ENCODE data around the gene IGSF22. TPM values are rescaled to one million over a fixed set of nuclear protein-coding genes. Genes with fewer than 3 reads are reported as not detected.

The IGSF22 gene
- total and polyA plus RNA-seq, 2 of the 8 experiments (the other 6 are each of a cell fraction or from before 2014, with no cell fraction given) = 0.14 TPM; not detected in 1

DNA sequence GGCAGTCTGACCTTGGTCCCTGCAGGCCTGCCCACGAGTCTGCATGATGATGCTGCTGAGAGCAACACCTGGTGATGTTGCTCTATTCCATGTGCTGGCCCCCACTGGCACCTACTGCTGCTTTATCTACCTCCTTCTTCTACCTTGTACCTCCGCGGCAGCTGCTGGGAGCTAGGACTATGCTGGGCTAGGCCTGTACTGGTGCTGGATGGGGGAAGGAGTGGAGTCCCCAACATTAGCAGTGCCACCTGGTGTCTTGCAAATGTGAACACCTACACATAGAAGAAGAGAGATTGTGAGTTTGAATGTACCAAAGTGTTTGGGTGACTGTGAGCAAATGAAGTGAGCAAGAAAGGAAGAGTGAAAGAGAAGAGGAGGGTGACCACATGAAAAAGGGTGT, 35.2 kb upstream of the IGSF22 start:
- Histone ChIP-seq H4K91ac (replicated peaks; ENCODE audit: insufficient read length, low read length) (no peak overlapping the region), H2AFZ (ENCODE audit: low read length) (no peak overlapping the region), H3K9me3 (ENCODE audit: insufficient read depth in 2 of 2, low read depth in 1 of 2, low read length in 1 of 2) (no peaks in the 10 kb centered on the region), H3K4me2 (ENCODE audit: insufficient read depth in 1 of 2, low read depth in 2 of 2, low read length in 2 of 2) (no peak overlapping the region), H3K4me1 (replicated peaks in 1 of 4; ENCODE audit: control insufficient read depth in 3 of 4, insufficient read depth in 4 of 4, low read length in 3 of 4) (no peaks in the 10 kb centered on the region), H4K5ac (ENCODE audit: insufficient read length, low read depth, low read length) (no peak overlapping the region), H3K79me2 (ENCODE audit: control insufficient read depth in 1 of 2, insufficient read depth in 2 of 2, low read length in 2 of 2) (no peaks in the 10 kb centered on the region), H3K4ac (replicated peaks; ENCODE audit: insufficient read length, low read depth, low read length) (no peak overlapping the region), H2BK20ac (ENCODE audit: low read length) (no peak overlapping the region), H3K56ac (replicated peaks; ENCODE audit: insufficient read length, low read depth, low read length) (no peak overlapping the region), H4K8ac (ENCODE audit: extremely low read depth, insufficient read depth, low read length) (no peak overlapping the region), H3K27ac (ENCODE audit: low read depth, low read length) (no peak overlapping the region), H3K9ac (replicated peaks in 1 of 4; ENCODE audit: extremely low read depth in 1 of 4, low read depth in 3 of 4, low read length in 3 of 4) (no peak overlapping the region), H3K27me3 (replicated peaks in 1 of 4; ENCODE audit: control insufficient read depth in 3 of 4, extremely low read depth in 1 of 4, insufficient read depth in 3 of 4, low read length in 3 of 4) (no peaks in the 10 kb centered on the region), H4K20me1 (replicated peaks in 1 of 2; ENCODE audit: control insufficient read depth in 1 of 2, insufficient read depth in 2 of 2, low read length in 2 of 2) (no peaks in the 10 kb centered on the region), H2AK5ac (ENCODE audit: low read depth, low read length) (no peak overlapping the region), H3K18ac (ENCODE audit: extremely low read depth, low read length) (no peak overlapping the region), H2BK15ac (ENCODE audit: low read length) (no peak overlapping the region), H3K36me3 (ENCODE audit: control insufficient read depth in 2 of 4, insufficient read depth in 4 of 4, low read length in 3 of 4) (no peaks in the 10 kb centered on the region), H3K23me2 (ENCODE audit: low read depth, low read length) (no peaks in the 10 kb centered on the region), H2BK12ac (ENCODE audit: low read depth, low read length) (no peak overlapping the region), H3K4me3 (ENCODE audit: extremely low read depth in 1 of 4, insufficient read depth in 2 of 4, low read depth in 3 of 4, low read length in 4 of 4) (no peak overlapping the region), H3K79me1 (ENCODE audit: low read depth, low read length) (no peaks in the 10 kb centered on the region), H3K14ac (ENCODE audit: insufficient read length) (no peak overlapping the region), H2BK120ac (replicated peaks; ENCODE audit: low read depth, low read length) (no peak overlapping the region), H3K23ac (ENCODE audit: insufficient read length) (no peak overlapping the region), H2BK5ac (ENCODE audit: low read depth, low read length) (no peak overlapping the region)
- DNase-seq (ENCODE audit: low read depth in 1 of 2, low spot score in 2 of 2) = no peak
- 94% methylated on average over 3 of the region's 3 CpGs; no CpG with 5 or more reads in 1 of the 2 experiments for WGBS, 2 experiments (ENCODE audit: extremely low coverage in 1 of 2, insufficient coverage in 1 of 2, insufficient read length in 1 of 2, insufficient replicate concordance in 2 of 2, low coverage in 1 of 2, low lambda C conversion rate in 2 of 2, missing lambda C conversion rate in 1 of 2)
- TF ChIP-seq FOSL1 (IDR thresholded peaks at IDR 0.05; ENCODE audit: insufficient read depth, low read depth, low read length) (no peak), JUND (IDR thresholded peaks at IDR 0.05; ENCODE audit: low read length) (no peak), GTF2F1 (IDR thresholded peaks at IDR 0.05; ENCODE audit: borderline replicate concordance, low read depth, low read length) (no peak), ZNF274 (IDR thresholded peaks at IDR 0.05; ENCODE audit: borderline replicate concordance, extremely low read depth, low read length) (no peak), SP1 (IDR thresholded peaks at IDR 0.05; ENCODE audit: low read depth, low read length) (no peak), CBX5 (IDR thresholded peaks at IDR 0.05; ENCODE audit: low read depth, low read length) (no peak), CTBP2 (IDR thresholded peaks at IDR 0.05; ENCODE audit: borderline replicate concordance, insufficient read depth, insufficient read length, low read length) (no peak), TEAD4 (IDR thresholded peaks at IDR 0.05; ENCODE audit: low read depth, low read length) (no peak), CBX8 (IDR thresholded peaks at IDR 0.05; ENCODE audit: borderline replicate concordance, low read depth, low read length) (no peak), KDM1A (IDR thresholded peaks at IDR 0.05; ENCODE audit: borderline replicate concordance, low read length) (no peak)
- TF ChIP-seq, protein P1, sequence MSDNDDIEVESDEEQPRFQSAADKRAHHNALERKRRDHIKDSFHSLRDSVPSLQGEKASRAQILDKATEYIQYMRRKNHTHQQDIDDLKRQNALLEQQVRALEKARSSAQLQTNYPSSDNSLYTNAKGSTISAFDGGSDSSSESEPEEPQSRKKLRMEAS (IDR thresholded peaks at IDR 0.05) = no peak
- no peak for FAIRE-seq
- ChIA-PET CTCF (ENCODE audit: partially characterized antibody) (interaction anchor here (1.3 to 13.9 kb wide), 11 partner anchors 9 to 209 kb away, joined by 3 to 244 read pairs (median 7); no protein-coding TSS in a partner anchor), POLR2A (ENCODE audit: partially characterized antibody) (no interaction called here)
